Measurements from ENCODE around the gene MS4A7.
"Not testable (repeated sequence)": the region's sequence is repeated elsewhere in the genome, so short reads cannot be mapped to it uniquely, and the experiment has no call there.

Gene MS4A7, protein sequence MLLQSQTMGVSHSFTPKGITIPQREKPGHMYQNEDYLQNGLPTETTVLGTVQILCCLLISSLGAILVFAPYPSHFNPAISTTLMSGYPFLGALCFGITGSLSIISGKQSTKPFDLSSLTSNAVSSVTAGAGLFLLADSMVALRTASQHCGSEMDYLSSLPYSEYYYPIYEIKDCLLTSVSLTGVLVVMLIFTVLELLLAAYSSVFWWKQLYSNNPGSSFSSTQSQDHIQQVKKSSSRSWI

DNA sequence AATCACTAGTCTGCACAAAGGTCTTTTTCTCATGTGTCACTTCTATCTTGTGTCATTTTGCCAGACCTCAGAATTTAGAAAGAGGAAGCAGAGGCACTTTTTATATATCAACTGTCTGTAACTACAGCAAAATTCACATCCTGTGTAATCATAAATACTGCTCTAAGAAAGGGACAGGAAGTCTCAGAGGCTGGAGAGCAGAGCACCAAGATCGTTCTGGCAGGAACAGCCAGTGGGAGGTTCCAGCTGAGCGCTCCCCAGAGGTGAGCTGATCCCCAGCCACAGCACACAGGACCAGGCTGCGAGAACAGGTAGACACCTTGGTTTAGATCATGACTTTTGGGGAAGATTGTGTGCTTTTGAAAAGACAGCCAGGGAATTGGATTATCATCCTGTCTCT, at the start of gene MS4A7:
Gene MS4A7 (plus strand): TSS at position 179 of the 400 bp plus-strand sequence. CDS start 4,610 bp downstream, outside the sequence.
- DNase-seq (ENCODE audit: low read depth) = no peak

DNA sequence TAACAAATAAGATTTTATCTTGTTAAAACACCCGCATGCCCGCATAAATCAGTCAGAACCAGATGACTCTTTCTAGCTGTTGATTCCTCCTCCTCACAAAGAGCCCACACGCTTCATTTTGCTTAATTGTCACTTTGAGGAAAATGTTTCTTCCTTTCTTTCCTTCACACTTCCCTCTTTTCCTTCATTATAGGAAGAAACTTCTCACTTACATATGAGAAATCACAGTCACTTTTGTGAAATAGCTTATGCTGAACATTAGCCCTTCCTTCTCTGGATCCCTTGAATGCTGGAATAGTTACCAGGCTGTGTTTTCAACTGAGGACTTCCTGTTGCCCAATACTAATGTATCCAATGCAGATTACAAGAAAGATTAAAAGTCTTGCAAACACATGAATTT, 45.5 kb upstream of the MS4A7 start:
- DNase-seq (ENCODE audit: low read depth) = no peak

DNA sequence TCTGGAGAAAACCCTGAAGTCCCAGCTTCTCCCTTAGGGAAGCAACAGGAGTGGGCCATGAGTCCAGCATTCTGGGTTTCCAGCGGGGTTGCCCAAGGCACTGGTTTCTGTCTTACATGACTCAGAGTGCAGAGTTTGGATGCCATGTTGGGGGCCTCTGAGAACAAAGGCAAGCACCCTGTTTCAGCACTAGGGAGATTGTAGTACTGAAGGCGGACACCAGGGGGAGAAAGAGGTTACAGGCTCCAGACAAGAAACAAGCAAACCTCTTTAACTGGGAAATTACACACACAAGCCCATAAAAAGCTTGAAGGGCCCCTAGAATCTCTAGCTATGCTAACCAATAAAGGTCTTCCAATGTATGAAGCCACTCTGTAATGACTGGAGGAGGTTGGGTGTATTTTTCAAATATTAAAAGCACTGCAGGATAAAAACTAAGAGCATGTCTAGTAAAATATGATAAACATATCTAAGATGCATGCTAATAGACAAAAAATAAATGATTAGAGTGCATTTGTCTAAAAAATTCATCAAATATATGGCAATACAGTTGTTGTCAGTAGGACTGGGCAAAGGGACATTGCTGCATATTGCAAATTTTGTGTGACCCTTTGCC, 44.2 kb upstream of the MS4A7 start:
- no peak for DNase-seq (ENCODE audit: low read depth)

DNA sequence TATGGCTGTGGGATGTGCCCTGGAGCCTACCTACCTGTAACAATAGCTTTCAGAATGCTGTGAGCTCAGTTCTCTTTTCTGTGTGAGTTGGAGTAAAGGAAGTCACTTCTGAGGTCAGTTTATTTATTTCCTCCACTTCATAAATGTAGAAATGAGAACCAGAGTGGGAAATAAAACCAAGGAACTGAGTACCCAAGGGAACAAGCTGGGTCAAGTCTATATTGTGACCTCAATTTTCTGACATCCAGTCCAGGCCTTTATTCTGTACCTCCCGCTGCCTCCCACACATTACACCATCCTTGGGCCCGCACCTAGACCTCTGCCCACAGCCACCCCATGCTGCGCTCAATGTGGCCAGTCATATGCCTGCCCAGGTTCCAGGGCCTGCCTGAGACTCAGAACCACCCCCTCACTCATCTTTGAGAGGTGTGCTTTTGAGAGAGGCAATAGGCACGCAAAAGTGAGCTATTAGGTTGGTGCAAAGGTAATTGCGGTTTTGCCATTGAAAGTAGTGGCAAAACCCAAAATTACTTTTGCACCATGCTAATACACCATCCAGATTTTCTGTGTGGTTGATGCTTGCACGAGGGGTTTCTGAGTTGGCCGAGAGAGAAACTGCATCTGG, 41.5 kb upstream of the MS4A7 start:
- DNase-seq (ENCODE audit: low read depth) = no peak

DNA sequence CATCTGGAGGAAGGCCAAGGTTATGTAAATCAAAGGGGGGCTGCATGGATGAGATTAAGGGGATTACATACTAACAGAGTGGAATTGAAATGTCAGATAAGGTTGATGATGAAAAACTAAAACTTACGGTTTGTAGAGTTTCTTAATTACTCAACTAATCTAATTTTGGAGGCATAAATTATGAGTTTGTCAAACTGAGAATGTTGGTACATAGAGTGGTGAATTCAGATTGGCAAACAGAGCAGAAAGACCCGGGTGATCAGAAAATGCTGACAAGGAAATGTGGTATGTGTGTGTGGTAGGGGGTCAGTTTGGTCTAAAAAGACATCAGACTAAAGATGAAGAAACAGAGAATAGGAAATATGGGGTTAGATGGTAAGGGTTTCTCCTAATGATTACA, 40.3 kb upstream of the MS4A7 start:
- no peak for DNase-seq (ENCODE audit: low read depth)

DNA sequence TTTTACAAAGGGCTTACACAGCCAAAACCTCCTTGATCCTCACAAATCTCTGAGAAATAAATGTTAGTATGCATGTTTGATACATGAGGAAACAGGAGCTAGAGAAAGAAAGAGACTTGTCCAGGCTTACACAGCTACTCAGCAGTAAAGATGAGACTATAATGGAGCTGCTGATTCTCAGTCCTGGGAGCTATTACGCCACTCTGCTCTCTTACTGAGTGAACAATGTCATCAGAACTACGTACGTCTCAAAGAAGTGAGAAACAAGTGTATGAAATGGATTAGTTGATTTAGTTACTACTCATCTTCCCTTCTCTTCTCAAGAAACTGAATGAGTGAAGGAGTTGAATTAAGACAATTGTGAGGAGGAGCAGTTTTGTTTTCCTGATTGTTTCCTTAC, 39.0 kb upstream of the MS4A7 start:
- DNase-seq (ENCODE audit: low read depth) = no peak

DNA sequence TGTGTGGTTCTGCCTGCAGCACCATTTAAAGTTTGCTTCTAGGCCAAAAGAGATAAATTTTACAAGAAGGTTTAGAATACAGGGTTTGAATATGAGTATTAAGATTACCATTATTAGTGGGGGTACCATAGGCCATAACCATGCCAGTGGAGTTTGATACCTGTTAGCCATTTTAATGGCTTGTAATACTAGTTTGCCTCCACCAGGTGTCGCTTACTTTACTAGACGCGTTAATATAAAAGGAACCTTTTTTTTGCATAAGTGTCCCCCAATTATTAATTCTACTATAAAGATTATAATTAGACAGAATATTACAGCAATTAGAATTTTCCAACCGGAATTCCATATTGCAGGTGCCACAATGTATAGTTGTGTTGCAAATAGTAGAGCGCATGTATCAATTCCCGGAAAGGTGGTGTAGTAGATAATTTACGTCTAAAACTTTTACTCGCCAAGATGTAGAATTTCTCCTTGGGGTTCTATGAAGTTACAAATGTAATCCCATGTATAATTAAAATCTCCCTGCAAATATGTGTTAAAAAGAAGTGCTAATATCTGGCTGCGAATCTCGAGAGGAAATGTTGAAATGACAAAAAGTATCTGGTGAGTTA, 35.1 kb upstream of the MS4A7 start:
- no peak for DNase-seq (ENCODE audit: low read depth)

DNA sequence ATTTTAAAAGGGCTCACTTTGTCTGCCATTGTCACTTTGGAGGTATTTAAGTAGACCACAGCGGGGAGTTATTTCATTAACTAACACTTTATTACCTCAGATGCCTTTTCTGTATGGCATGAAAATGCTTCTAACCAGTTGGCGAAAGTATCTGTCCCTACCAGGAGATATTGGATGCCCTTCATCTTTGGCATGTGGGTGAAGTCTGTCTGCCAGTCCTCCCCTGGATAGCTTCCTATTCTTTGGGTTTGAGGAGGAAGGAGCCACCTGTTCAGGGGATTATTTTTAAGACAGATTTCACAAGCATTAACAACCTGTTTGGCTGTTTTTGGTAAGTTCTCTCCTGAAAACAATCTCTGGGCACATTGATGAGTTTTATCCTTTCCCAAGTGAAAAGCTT, 34.2 kb upstream of the MS4A7 start:
- DNase-seq (ENCODE audit: low read depth) = no peak

DNA sequence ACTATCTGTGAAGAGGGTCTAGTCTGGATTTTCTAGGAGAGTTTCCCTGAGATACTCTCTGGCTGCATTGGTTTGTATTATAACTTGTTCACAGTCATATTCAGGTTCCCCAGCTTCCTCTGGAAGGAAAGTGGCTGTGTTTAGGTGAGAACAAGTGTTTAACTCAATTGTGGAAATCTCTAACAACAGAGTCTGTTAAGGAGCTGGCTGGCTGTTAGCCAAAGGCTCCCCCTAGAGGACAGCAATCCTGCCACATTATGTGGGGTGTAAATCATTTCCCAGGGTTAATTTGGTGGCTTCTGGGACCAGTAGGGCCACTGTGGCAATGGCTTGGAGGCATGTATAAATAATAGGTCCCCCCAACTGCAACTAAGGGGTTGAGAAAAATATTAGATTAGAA, 32.8 kb upstream of the MS4A7 start:
- no peak for DNase-seq (ENCODE audit: low read depth)

DNA sequence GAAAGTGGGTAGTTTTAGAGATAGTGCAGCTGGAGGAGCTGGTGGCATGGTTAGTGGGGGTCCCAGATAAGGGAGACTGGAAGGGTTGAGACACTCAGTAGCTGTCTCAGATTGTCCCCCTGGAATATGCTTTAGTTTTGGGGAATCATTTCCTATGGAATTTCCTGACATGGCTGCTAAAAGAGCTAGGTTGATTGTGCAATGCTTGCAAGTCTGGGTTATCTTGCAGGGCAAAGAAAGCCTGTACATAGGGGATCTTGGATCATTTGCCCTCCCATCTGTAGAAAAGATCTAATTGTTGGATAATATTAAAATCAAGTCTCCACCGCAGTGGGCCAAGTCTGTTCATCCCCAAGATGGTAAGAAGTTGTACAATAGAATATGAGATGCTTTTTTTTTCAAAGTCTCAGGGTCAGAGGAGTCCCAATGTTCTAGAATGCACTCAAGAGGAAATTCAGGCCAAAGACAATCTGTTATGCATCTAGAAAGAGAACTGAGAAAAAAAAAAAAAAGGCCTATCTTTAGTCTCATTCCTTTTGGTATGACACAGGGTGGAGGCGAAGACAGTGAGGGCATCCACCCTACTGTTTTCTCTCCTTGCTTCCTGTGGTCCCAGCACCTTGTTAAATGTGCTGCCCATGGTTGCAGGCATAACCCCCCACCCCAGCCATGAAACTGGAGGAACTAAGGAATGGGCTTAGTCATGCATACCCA, 31.1 kb upstream of the MS4A7 start:
- no peak for DNase-seq (ENCODE audit: low read depth)

DNA sequence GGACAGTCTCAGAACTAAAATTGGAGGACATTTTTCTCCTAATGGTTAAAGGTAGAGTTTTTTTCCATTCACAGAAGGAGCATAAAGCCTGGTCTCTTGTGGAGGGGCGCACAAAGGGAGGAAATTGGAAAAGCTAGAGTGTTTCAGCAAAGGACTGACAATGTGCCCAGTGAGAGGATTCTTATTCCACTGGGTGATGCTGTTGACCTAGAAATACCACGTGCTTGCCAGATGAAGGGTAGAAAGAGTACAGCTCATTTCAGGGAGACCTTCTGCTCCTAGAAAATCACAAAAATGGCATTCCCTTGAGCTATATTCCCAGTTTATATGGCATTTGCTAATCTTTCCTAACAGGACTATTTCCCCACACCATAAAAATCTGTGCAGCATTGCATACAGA, 30.2 kb upstream of the MS4A7 start:
- no peak for DNase-seq (ENCODE audit: low read depth)

DNA sequence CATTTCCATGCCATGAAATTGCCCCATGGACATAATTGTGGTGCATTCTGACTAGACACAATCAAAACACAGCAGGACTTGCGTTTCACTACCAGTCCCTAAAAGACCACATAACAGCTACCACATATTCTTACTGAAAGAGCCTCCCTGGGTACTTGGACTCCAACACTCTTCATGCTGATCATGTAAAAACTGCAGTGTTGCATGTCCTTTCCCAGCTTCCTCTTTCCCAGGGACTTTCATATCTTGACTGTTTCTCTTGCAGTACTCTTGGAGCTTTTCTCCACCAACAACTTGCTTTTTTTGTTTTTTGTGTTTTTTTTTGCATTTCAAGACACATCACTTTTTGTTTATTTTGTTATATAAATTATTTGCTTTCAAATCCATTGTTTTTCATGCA, 28.3 kb upstream of the MS4A7 start:
- DNase-seq (ENCODE audit: low read depth) = no peak

DNA sequence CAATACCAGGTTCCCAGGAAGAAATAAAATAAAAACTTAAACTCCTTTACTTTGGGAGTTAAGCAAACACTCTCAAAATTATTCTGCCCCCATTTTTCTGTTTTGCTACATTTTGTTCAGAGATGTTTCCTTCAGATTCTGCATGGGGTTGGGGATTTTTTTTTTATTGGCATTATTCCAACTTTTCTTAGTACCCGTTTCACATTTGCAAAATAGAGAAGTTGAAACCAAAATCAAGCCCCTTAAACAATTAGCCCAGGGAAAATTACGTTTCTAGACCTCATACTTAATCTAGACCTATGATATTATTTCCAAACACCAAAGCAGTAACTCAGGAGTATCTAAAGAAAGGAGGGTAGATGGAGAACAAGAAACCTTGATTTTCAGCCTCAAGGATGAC, 20.6 kb upstream of the MS4A7 start:
- no peak for DNase-seq (ENCODE audit: low read depth)

DNA sequence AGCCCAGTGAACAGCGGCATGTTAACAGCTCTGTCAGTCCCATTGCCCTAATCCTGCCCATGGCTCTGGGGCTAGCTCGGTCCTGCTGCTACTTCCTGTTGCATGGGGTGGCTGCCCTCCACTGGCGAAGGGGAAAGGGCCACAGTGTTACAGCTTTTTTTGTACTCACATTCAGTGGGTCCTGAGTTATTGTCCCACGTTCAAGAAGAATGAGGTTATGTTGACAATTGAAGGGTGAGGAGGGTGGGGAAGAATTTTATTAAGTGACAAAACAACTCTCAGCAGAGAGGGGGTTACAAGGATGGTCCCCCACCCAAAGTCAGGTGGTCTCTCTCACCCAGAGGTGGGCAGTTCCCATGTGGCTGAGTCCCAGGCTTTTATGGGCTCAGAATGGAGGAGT, 17.7 kb upstream of the MS4A7 start:
- DNase-seq (ENCODE audit: low read depth) = no peak

DNA sequence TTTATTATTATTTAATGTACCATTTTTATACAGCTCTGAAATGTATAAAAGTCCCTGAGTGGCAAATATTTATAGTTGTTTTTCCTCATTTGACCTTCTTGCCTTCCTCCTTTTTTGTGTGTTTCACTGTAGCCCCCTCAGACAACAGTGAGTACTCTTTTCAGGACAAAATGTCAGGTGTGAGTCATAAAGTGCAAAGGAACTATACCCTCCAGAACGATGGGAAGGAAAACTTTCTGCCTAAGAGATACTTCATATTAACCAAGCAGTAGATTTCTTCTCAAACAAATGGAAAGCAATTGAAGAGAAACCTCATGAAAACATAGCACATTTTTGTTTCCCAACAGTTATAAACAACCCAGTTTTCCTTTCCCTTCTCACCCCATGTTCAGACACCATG, 16.1 kb upstream of the MS4A7 start:
- DNase-seq (ENCODE audit: low read depth) = no peak

DNA sequence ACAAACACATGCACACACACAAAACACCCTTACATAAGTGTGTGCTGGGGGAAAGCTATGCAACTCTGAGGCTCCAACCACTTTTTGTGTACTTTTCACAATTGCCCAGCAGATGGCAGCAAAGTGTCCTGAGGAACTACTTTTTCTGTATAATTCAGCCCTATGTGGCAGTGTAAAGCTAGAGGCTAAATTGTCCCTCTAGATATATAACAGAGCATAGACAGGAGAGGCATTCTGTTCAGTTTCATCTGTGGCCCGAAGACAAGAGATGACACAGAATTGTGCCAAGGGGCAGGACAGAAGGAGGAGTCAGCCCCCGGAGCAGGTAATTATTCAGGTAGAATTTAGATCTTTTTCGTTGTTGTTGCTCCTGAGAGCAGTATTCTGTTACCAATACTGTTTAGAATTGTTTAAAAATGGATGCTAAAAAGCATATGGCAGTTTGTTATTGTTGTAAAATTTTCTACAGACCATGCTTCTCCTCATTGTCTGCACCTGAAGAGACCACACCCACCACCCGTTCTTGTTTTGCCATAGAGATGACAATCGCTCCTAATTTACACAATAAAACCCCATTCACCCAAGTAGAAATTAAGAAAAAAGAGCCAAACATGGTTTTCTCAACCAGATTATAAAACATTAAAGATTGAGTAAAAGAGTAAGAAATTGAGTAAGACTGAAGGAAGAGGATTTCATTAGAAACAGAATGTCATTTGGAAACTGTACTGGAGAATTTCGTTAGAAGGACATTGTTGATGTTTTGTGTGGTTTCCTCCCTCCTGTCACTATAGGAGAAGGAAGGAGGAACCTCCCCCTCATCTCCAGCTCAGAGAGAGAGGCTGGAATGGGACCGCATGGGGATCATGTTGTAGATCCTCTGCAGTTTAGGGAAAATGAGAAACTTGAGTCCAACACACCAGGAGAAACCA, 14.5 kb upstream of the MS4A7 start:
- peak; percentile 14 for DNase-seq (ENCODE audit: low read depth)

DNA sequence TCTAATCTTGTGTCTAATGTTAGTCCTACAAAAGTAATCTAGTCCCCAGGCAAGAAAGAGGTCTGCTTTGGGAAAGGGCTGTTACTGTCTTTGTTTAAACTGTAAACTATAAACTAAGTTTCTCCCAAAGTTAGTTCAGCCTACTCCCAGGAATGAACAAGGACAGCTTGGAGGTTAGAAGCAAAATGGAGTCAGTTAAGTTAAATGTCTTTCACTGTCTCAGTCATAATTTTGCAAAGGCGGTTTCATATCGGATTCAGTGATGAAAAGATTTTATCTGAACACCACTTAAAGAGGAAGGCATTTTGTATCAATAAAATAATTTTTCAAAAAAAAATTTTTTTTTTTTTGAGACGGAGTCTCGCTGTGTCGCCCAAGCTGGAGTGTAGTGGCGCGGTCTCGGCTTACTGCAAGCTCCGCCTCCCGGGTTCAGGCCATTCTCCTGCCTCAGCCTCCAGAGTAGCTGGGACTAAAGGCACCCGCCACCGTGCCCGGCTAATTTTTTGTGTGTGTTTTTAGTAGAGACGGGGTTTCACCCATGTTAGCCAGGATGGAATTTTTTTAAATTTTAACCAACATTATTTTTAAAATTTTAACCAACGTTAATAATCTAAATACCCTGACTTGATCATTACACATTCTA, 11.9 kb upstream of the MS4A7 start:
- DNase-seq (ENCODE audit: low read depth) = not testable (repeated sequence)

DNA sequence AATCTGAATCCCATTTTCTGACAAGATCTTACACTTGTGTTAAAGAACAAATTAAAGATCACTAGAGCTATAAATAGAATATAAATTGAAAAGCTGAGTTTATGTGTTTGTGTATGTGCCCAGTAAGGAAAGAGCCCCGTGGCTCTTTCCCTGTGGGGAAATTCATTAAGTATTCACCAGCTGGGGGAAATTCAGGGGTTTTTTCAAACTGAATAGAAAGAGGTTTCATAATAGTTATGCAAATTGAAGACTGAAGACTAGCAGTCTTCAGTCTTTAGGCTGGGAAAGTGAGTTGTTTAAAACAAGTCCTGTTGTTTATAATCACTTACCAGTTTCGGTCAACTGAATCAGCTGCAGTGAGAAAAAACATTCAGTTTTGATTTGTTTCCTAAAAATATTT, 11.3 kb upstream of the MS4A7 start:
- no peak for DNase-seq (ENCODE audit: low read depth)

DNA sequence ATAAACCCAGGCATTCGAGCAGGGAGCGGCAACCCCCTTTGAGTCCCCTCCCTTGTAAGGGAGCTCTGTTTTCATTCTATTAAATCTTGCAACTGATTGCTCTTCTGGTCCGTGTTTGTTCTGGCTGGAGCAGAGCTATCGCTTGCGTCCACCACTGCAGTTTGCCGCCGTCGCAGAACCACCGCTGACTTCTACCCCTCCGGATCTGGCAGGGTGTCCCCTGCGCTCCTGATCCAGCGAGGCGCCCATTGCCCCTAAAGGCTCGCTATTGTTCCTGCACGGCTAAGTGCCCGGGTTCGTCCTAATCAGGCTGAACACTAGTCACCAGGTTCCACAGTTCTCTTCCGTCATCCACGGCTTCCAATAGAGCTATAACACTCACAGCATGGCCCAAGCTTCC, 10.4 kb upstream of the MS4A7 start:
- no peak for DNase-seq (ENCODE audit: low read depth)

DNA sequence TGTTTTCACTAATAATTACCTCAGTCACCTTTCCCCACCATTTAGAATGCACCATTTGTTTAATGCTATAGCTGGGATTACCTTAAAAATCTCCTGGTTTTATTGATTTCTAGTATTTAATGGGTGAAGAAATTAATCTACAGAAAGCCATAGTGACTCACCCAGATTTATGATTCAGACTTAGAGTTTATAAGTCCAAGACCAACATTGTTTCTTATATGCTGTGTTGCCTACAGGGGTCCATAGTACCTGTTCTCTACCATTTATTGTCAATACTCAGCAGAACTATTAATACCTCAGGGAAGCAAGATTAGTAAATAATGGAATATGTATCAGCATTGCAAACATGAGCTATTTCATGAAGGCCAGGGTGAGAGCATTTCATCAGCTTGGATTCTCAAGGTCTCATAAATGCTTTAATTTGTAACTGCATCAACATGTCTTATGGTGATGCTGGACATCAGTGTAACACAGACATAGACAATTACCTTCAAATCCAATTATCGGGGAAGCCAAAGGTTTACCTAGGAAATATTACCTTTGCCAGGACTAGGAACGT, 8.0 kb upstream of the MS4A7 start:
- no peak for DNase-seq (ENCODE audit: low read depth)

DNA sequence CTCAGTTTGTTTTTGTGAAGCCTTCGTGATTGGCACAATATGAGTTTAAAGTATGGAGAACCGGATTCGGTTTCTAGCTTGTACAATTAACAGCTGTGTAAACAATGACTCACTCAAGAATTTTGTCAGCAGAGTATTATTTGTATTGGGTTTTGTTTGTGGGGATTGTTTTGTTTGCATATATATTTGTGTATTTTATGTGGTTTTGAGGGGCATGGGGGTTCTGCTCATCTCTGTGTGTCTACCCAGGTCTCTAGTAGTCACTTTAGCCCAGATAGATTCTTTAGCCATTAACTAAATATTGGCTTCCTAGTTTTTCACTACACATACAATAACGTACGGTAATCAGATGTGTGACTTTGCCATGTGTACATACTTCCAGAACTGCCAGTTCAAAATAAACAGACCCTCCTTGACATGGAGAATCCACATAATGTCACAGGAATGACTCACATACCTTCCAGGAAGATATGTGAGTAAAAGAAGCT, 7.5 kb upstream of the MS4A7 start:
- DNase-seq (ENCODE audit: low read depth) = no peak

Data from non-pigmented ciliary epithelial cell (primary cell).